PFSK-1 (cell line): ENCODE data around the gene USP6.

Source experiments
- FOXP2 ChIP-seq: optimal IDR thresholded peaks from 2 replicates; pipeline ENCODE3; 2011; ENCODE audit warnings: borderline replicate concordance, control low read depth, inconsistent platforms; ENCODE audit not compliant: insufficient read depth; ENCODE audit errors: extremely low read length, extremely low read depth
- POLR2AphosphoS5 ChIP-seq: IDR thresholded peaks from 2 replicates; pipeline ENCODE4 v1.6.1; 2012; ENCODE audit warnings: low read depth, mild to moderate bottlenecking, control low read depth, low read length, moderate library complexity
- SIN3A ChIP-seq: IDR thresholded peaks from 2 replicates; pipeline ENCODE4 v1.6.1; 2012; ENCODE audit warnings: mild to moderate bottlenecking, low read length, moderate library complexity, borderline replicate concordance; ENCODE audit not compliant: insufficient read depth
- TAF1 ChIP-seq: IDR thresholded peaks from 2 replicates; pipeline ENCODE4 v1.6.1; 2012; ENCODE audit warnings: low read length, control low read depth, borderline replicate concordance; ENCODE audit not compliant: insufficient read depth
- TF ChIP-seq, protein P1 (sequence below), 2 experiments: IDR thresholded peaks; 2 replicates each; pipeline versions ENCODE4 v1.6.1 to v1.8.0; 2011 to 2012; ENCODE audit warnings: low read depth in 2 of 2, low read length in 2 of 2, control low read depth in 1 of 2, inconsistent platforms in 1 of 2, mild to moderate bottlenecking in 1 of 2, moderate library complexity in 1 of 2; ENCODE audit not compliant: insufficient read depth in 1 of 2

Gene USP6

DNA sequence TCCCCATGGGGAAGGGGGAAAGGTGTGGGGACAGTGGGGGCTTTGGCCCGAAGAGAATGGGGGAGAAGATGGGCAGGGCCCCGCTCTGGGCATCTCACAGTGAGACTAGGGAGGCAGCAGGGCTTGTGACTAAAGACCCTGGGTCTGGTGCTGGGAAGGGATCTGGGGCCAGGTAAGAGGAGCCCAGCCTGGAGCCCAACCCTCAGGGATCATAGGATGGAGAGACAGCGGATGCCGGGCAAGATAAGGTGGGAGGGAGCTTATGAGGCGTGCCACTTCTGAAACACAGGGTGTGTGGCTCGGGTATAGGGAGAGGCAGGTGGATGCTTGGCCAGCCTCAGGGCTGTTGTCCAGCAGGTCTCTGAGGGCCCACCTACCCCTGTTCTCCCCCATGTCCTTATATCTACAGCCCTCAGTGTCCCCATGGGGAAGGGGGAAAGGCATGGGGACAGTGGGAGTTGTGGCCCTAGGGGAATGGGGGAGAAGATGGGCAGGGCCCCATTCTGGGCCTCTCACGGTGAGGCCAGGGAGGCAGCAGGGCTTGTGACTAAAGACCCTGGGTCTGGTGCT, 15.4 kb downstream of the USP6 start:
- TF ChIP-seq TAF1 (no peak), FOXP2 (no peak), SIN3A (no peak), POLR2AphosphoS5 (no peak)
- TF ChIP-seq, protein P1, sequence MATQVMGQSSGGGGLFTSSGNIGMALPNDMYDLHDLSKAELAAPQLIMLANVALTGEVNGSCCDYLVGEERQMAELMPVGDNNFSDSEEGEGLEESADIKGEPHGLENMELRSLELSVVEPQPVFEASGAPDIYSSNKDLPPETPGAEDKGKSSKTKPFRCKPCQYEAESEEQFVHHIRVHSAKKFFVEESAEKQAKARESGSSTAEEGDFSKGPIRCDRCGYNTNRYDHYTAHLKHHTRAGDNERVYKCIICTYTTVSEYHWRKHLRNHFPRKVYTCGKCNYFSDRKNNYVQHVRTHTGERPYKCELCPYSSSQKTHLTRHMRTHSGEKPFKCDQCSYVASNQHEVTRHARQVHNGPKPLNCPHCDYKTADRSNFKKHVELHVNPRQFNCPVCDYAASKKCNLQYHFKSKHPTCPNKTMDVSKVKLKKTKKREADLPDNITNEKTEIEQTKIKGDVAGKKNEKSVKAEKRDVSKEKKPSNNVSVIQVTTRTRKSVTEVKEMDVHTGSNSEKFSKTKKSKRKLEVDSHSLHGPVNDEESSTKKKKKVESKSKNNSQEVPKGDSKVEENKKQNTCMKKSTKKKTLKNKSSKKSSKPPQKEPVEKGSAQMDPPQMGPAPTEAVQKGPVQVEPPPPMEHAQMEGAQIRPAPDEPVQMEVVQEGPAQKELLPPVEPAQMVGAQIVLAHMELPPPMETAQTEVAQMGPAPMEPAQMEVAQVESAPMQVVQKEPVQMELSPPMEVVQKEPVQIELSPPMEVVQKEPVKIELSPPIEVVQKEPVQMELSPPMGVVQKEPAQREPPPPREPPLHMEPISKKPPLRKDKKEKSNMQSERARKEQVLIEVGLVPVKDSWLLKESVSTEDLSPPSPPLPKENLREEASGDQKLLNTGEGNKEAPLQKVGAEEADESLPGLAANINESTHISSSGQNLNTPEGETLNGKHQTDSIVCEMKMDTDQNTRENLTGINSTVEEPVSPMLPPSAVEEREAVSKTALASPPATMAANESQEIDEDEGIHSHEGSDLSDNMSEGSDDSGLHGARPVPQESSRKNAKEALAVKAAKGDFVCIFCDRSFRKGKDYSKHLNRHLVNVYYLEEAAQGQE (IDR thresholded peaks at IDR 0.05; ENCODE audit: insufficient read depth in 1 of 2, low read depth in 2 of 2, low read length in 2 of 2), result no peak

DNA sequence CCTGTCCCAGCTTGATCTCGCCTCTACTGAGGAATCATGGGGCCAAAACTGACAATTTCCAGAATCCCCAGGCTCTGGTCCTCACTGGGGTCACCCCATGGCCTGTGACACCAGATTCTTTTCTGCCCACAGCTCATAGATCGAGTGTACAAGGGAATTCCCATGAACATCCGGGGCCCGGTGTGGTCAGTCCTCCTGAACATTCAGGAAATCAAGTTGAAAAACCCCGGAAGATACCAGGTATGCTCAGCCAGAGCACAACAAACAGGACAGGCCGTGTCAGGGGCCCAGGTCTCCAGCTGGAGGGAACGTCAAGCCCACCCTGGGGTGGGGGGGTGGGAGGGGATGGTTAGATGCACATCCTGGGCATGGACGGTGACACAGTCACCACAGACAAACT, 17.5 kb downstream of the USP6 start:
- TF ChIP-seq SIN3A (no peak), FOXP2 (no peak), TAF1 (no peak), POLR2AphosphoS5 (no peak)
- TF ChIP-seq, protein P1 (IDR thresholded peaks at IDR 0.05; ENCODE audit: insufficient read depth in 1 of 2, low read depth in 2 of 2, low read length in 2 of 2), result no peak

DNA sequence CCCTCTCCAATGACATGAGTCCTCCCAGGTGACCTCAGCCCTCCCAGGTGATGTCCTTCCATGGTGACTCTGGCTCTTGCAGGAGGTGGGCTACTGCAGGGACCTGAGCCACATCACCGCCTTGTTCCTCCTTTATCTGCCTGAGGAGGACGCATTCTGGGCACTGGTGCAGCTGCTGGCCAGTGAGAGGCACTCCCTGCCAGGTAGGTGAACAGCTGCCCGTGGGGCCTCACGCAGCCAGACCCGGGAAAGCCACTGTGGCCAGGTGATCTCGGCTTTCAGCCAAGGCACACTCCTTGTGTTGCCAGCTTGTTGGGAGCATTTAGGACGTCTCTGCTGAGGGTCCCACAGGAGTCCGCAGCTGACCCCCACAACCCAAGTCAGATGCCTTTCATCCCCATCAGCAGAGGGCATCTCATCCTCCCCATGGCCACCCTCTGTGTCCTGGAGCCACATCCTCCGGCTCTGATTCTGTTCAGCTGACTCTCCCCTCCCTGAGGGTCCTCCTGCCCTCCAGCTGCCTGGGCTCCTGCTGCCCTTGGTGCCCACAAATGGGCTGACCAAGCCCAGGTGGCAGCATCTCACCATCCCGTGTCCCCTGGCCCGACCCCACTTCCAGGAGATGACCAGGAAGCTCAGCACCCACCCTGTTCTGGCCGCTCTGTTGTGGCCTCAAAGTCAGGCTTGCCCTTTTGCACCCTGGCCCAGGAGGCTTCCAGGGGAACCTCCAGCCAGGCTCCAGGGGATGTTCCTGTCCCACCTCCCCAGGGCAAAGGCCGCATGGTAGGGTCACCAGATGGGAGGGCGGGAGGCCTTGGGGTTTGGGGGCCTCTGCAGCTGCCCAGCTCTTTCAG, 20.1 kb downstream of the USP6 start:
- TF ChIP-seq POLR2AphosphoS5 (no peak), SIN3A (no peak), TAF1 (no peak), FOXP2 (no peak)
- TF ChIP-seq, protein P1 (IDR thresholded peaks at IDR 0.05; ENCODE audit: insufficient read depth in 1 of 2, low read depth in 2 of 2, low read length in 2 of 2), result no peak

DNA sequence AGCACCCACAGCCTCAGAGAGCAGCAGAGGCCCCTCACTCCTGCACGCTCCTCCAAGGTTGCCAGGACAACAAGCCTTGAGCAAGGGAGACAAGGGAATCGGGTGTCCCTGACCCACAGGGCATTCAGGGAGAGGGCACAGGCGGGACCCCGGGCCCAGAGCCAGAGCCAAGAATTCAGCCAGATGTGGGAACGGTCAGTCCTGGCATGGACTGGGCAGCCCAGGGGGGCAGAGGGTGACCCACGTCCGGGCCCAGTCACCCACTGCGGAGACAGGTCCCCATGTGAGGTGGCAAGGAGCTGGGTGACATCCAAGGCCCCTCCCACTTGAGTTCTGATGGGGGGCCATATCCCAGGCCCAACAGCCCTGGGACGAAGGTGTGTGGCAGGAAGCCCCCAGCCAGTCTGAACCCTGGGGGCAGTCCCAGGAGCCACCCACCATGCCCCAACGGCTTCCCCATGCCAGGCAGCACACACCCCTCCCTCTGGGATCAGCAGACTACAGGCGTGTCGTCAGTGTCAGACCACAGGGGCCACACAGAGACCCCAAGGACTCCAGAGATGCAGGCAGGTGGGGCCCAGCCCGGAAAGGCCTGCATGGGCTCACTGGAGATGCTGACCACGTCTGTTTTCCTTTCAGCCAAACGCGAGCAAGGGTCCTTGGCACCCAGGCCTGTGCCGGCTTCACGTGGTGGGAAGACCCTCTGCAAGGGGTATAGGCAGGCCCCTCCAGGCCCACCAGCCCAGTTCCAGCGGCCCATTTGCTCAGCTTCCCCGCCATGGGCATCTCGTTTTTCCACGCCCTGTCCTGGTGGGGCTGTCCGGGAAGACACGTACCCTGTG, 23.0 kb downstream of the USP6 start:
- no peak for TF ChIP-seq TAF1
- TF ChIP-seq SIN3A, result no peak
- TF ChIP-seq POLR2AphosphoS5, result no peak
- TF ChIP-seq, protein P1 (IDR thresholded peaks at IDR 0.05; ENCODE audit: insufficient read depth in 1 of 2, low read depth in 2 of 2, low read length in 2 of 2), result no peak
- no peak for TF ChIP-seq FOXP2
